ENCODE results near the gene ATG2A. TPM values are rescaled to one million over a fixed set of nuclear protein-coding genes. Genes with fewer than 3 reads are reported as not detected.

The ATG2A gene
- total and polyA plus RNA-seq, 9 of the 15 experiments (the other 6 are each of a cell fraction or from before 2014, with no cell fraction given) = 0.25 to 45.9 (median 5.2) TPM

DNA sequence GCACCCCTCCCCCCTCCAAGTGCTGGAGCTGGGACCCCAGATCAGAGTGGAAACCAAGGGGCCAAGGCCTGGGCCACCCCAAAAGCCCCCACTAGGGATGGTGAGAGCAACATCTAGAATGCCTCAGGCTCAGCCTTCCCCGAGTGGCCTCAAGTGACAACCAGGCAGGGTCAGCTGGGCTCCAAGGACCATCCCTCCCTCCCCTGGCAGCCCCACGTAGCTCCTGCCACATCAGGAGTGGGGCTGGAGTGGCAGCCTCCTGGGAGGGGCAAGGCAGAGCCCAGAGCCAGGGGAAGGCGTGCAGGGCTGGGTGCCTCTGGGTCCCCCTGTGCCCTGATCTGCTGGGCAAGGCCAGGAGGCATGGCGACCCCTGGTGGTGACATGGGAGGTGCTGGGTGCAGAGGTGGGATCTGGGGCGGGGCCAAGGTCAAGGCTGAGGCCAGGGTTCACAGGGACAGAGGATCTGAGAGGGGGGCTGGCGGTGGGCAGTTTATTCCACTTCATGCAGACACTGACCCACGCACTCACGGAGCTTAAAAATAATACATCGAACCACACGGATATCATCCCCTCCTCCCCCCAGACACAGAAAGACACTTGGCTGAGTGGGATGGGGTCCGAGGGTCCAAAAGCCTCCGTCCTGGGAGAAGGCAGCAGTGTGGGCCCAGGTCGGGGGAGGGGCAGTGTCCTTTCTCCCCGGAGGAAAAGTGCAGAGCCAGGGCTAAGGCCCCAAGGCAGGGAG lies 22.8 kb downstream of the ATG2A start (continued):
- TF ChIP-seq, protein P1, sequence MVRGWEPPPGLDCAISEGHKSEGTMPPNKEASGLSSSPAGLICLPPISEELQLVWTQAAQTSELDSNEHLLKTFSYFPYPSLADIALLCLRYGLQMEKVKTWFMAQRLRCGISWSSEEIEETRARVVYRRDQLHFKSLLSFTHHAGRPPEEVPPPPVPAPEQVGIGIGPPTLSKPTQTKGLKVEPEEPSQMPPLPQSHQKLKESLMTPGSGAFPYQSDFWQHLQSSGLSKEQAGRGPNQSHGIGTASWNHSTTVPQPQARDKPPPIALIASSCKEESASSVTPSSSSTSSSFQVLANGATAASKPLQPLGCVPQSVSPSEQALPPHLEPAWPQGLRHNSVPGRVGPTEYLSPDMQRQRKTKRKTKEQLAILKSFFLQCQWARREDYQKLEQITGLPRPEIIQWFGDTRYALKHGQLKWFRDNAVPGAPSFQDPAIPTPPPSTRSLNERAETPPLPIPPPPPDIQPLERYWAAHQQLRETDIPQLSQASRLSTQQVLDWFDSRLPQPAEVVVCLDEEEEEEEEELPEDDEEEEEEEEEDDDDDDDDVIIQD (CRISPR knock-in tag; IDR thresholded peaks at IDR 0.05) = no peak
- no peak for TF ChIP-seq PHTF2 (CRISPR knock-in tag; IDR thresholded peaks at IDR 0.05)
- TF ChIP-seq ZFPM2 (CRISPR knock-in tag; IDR thresholded peaks at IDR 0.05) = no peak
- TF ChIP-seq MECOM (CRISPR knock-in tag; IDR thresholded peaks at IDR 0.05) = no peak
- TF ChIP-seq, protein P2, sequence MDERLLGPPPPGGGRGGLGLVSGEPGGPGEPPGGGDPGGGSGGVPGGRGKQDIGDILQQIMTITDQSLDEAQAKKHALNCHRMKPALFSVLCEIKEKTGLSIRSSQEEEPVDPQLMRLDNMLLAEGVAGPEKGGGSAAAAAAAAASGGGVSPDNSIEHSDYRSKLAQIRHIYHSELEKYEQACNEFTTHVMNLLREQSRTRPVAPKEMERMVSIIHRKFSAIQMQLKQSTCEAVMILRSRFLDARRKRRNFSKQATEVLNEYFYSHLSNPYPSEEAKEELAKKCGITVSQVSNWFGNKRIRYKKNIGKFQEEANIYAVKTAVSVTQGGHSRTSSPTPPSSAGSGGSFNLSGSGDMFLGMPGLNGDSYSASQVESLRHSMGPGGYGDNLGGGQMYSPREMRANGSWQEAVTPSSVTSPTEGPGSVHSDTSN (CRISPR knock-in tag; IDR thresholded peaks at IDR 0.05; ENCODE audit: low read depth) = no peak
- TF ChIP-seq, protein P2 (tag; conservative IDR thresholded peaks at IDR 0.05; ENCODE audit: low read depth) = no peak
- no peak for TF ChIP-seq CHCHD3 (CRISPR knock-in tag; IDR thresholded peaks at IDR 0.05)
- no peak for TF ChIP-seq ARHGAP35 (IDR thresholded peaks at IDR 0.05; ENCODE audit: partially characterized antibody)
- no peak for TF ChIP-seq CAMTA2 (CRISPR knock-in tag; conservative IDR thresholded peaks at IDR 0.05)
- 0 out of 2 replicates have a peak, but pooled peaks have one; percentile 9 for TF ChIP-seq ZNF3 (CRISPR knock-in tag; IDR thresholded peaks at IDR 0.05)
- no peak for TF ChIP-seq DDX20 (tag; IDR thresholded peaks at IDR 0.05; ENCODE audit: low read depth)
- no peak for TF ChIP-seq ZFP36 (IDR thresholded peaks at IDR 0.05; ENCODE audit: low read depth, low read length, partially characterized antibody)
- no peak for TF ChIP-seq ZNF274 (IDR thresholded peaks at IDR 0.05; ENCODE audit: borderline replicate concordance, low read depth, low read length)
- TF ChIP-seq, protein P3, sequence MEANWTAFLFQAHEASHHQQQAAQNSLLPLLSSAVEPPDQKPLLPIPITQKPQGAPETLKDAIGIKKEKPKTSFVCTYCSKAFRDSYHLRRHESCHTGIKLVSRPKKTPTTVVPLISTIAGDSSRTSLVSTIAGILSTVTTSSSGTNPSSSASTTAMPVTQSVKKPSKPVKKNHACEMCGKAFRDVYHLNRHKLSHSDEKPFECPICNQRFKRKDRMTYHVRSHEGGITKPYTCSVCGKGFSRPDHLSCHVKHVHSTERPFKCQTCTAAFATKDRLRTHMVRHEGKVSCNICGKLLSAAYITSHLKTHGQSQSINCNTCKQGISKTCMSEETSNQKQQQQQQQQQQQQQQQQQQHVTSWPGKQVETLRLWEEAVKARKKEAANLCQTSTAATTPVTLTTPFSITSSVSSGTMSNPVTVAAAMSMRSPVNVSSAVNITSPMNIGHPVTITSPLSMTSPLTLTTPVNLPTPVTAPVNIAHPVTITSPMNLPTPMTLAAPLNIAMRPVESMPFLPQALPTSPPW (CRISPR knock-in tag; IDR thresholded peaks at IDR 0.05) = peak; percentile 64
- no peak for TF ChIP-seq RFX1 (IDR thresholded peaks at IDR 0.05)
- TF ChIP-seq, protein P4, sequence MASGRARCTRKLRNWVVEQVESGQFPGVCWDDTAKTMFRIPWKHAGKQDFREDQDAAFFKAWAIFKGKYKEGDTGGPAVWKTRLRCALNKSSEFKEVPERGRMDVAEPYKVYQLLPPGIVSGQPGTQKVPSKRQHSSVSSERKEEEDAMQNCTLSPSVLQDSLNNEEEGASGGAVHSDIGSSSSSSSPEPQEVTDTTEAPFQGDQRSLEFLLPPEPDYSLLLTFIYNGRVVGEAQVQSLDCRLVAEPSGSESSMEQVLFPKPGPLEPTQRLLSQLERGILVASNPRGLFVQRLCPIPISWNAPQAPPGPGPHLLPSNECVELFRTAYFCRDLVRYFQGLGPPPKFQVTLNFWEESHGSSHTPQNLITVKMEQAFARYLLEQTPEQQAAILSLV (tag; IDR thresholded peaks at IDR 0.05) = no peak
- TF ChIP-seq PML (IDR thresholded peaks at IDR 0.05; ENCODE audit: low read length) = no peak
- TF ChIP-seq ESRRA (IDR thresholded peaks at IDR 0.05; ENCODE audit: borderline replicate concordance, low read depth) = peak; percentile 88
- peak; percentile 57; the same call in 1 of the 2 replicates for TF ChIP-seq CTBP1 (IDR thresholded peaks at IDR 0.05; ENCODE audit: borderline replicate concordance)
- no peak for TF ChIP-seq PTRF (tag; IDR thresholded peaks at IDR 0.05)
- TF ChIP-seq CBX1 (IDR thresholded peaks at IDR 0.05; ENCODE audit: low read depth) = peak; percentile 41; the same call in 1 of the 2 replicates
- TF ChIP-seq POLR2AphosphoS5 (IDR thresholded peaks at IDR 0.05; ENCODE audit: control insufficient read depth, insufficient read depth, low read depth, low read length) = no peak; the same call in 1 of the 2 replicates

Data from K562 (cell line).